Fibroblast of lung (primary cell): ENCODE results near the gene PALLD. TPM values are rescaled to one million over a fixed set of nuclear protein-coding genes. Genes with fewer than 3 reads are reported as not detected.

Experiments
- DNase-seq, 2 donors: peaks; one replicate each; pipeline versions ENCODE4 v3.0.0 to v3.0.0-alpha.2; 2010; ENCODE audit warnings: low read depth in 2 of 2
- H2AFZ ChIP-seq: 2 replicates; pipeline ENCODE4 v1.5.1; 2012; ENCODE audit warnings: low read length, control low read depth, inconsistent platforms
- H3K27ac ChIP-seq: 2 replicates; pipeline ENCODE4 v1.5.1; 2011; ENCODE audit warnings: low read length, control low read depth; ENCODE audit not compliant: insufficient read depth
- H3K27me3 ChIP-seq: 2 replicates; pipeline ENCODE4 v1.5.1; 2011; ENCODE audit warnings: mild to moderate bottlenecking, low read length; ENCODE audit not compliant: control insufficient read depth, insufficient read depth
- H3K36me3 ChIP-seq: 2 replicates; pipeline ENCODE4 v1.5.1; 2011; ENCODE audit warnings: low read length; ENCODE audit not compliant: control insufficient read depth, insufficient read depth
- H3K4me1 ChIP-seq: 2 replicates; pipeline ENCODE4 v1.5.1; 2011; ENCODE audit warnings: low read length; ENCODE audit not compliant: control insufficient read depth, insufficient read depth; ENCODE audit errors: extremely low read depth
- H3K4me2 ChIP-seq: 2 replicates; pipeline ENCODE4 v1.5.1; 2011; ENCODE audit warnings: low read length, control low read depth; ENCODE audit not compliant: insufficient read depth; ENCODE audit errors: extremely low read depth
- H3K4me3 ChIP-seq, 4 experiments: fragments of 200-600 bp in 1 of 4; sonication (generic) in 1 of 4; replicated peaks in 1 of 4; 2 replicates each; pipeline ENCODE4 v1.5.1; 2011 to 2016; ENCODE audit warnings: low read length in 4 of 4, low read depth in 3 of 4, mild to moderate bottlenecking in 3 of 4, control low read depth in 2 of 4, inconsistent platforms in 1 of 4, mixed read lengths in 1 of 4; ENCODE audit not compliant: insufficient read depth in 1 of 4; ENCODE audit errors: control extremely low read depth in 1 of 4
- H3K79me2 ChIP-seq: 2 replicates; pipeline ENCODE4 v1.5.1; 2012; ENCODE audit warnings: mild to moderate bottlenecking, low read length, inconsistent platforms; ENCODE audit not compliant: control insufficient read depth, insufficient read depth
- H3K9ac ChIP-seq: 2 replicates; pipeline ENCODE4 v1.5.1; 2011; ENCODE audit warnings: mild to moderate bottlenecking, low read length, control low read depth; ENCODE audit not compliant: insufficient read depth
- H3K9me3 ChIP-seq: 2 replicates; pipeline ENCODE4 v1.5.1; 2012; ENCODE audit warnings: low read depth, low read length; ENCODE audit not compliant: control insufficient read depth, insufficient read depth
- H4K20me1 ChIP-seq: 2 replicates; pipeline ENCODE4 v1.5.1; 2011; ENCODE audit warnings: low read length; ENCODE audit not compliant: control insufficient read depth, insufficient read depth; ENCODE audit errors: extremely low read depth
- EZH2 ChIP-seq: IDR thresholded peaks from 2 replicates; pipeline ENCODE4 v1.5.1; 2012; ENCODE audit warnings: low read length, control low read depth, mild to moderate bottlenecking; ENCODE audit errors: missing control alignments
- polyA plus RNA-seq, 2 donors: library from polyadenylated mRNA; depleted of rRNA in 1 of 2; stranded (reverse) in 1 of 2; unstranded in 1 of 2; fragments of >200 nt; gene quantifications; 2 replicates each; pipeline ENCODE4 v1.2.1, GENCODE V29; 2011 to 2012; ENCODE audit warnings: missing spikeins in 1 of 2
- total RNA-seq: library from RNA; depleted of rRNA; stranded (reverse); fragments of >200 nt; gene quantifications from 2 replicates; pipeline ENCODE4 v1.2.1, GENCODE V29; 2014
- TF ChIP-seq, protein P1 (sequence below), 2 donors: IDR thresholded peaks in 1 of 2; conservative IDR thresholded peaks in 1 of 2; 1 replicate in 1 of 2; 2 replicates in 1 of 2; pipeline ENCODE4 v1.5.1; 2011 to 2012; ENCODE audit warnings: low read length in 2 of 2, control low read depth in 1 of 2, inconsistent platforms in 1 of 2, low read depth in 1 of 2, mild to moderate bottlenecking in 1 of 2

PALLD gene
- total and polyA plus RNA-seq, 2 donors (not counting 1 experiment from before 2014, with no cell fraction given): 200 to 205 TPM

DNA sequence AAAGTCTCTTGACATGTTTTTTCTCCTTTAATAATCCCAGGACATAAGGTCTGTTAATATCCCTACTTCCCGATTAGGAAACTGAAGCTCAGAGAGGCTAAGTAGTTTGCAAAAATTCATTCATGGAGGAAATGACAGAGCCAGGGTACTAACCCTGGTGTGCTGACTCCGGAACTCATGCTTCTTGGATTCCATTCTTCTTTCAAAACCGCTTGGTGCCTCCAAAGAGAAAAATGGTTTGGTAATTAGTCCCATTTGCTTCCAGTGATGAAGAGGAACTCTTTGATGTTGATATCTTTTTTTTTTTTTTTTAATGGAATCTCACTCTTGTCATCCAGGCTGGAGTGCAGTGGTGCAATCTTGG is 146.9 kb downstream of the PALLD start:
- H4K20me1 ChIP-seq: no peaks in the 10 kb centered on the region
- H2AFZ ChIP-seq: no peak overlapping the region
- H3K4me1 ChIP-seq: no peaks in the 10 kb centered on the region
- H3K9me3 ChIP-seq: no peaks in the 10 kb centered on the region
- no peaks in the 10 kb centered on the region for H3K79me2 ChIP-seq
- no peak overlapping the region for H3K4me2 ChIP-seq
- H3K27ac ChIP-seq: no peak overlapping the region
- no peak overlapping the region for H3K4me3 ChIP-seq
- TF ChIP-seq, protein P1, sequence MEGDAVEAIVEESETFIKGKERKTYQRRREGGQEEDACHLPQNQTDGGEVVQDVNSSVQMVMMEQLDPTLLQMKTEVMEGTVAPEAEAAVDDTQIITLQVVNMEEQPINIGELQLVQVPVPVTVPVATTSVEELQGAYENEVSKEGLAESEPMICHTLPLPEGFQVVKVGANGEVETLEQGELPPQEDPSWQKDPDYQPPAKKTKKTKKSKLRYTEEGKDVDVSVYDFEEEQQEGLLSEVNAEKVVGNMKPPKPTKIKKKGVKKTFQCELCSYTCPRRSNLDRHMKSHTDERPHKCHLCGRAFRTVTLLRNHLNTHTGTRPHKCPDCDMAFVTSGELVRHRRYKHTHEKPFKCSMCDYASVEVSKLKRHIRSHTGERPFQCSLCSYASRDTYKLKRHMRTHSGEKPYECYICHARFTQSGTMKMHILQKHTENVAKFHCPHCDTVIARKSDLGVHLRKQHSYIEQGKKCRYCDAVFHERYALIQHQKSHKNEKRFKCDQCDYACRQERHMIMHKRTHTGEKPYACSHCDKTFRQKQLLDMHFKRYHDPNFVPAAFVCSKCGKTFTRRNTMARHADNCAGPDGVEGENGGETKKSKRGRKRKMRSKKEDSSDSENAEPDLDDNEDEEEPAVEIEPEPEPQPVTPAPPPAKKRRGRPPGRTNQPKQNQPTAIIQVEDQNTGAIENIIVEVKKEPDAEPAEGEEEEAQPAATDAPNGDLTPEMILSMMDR (conservative IDR thresholded peaks at IDR 0.05 in 1 of 2, IDR thresholded peaks at IDR 0.05 in 1 of 2; ENCODE audit: low read depth in 1 of 2, low read length in 2 of 2): no peak
- no peak for TF ChIP-seq EZH2
- no peaks in the 10 kb centered on the region for H3K27me3 ChIP-seq
- no peak for DNase-seq
- H3K36me3 ChIP-seq: no peaks in the 10 kb centered on the region
- H3K9ac ChIP-seq: no peak overlapping the region

DNA sequence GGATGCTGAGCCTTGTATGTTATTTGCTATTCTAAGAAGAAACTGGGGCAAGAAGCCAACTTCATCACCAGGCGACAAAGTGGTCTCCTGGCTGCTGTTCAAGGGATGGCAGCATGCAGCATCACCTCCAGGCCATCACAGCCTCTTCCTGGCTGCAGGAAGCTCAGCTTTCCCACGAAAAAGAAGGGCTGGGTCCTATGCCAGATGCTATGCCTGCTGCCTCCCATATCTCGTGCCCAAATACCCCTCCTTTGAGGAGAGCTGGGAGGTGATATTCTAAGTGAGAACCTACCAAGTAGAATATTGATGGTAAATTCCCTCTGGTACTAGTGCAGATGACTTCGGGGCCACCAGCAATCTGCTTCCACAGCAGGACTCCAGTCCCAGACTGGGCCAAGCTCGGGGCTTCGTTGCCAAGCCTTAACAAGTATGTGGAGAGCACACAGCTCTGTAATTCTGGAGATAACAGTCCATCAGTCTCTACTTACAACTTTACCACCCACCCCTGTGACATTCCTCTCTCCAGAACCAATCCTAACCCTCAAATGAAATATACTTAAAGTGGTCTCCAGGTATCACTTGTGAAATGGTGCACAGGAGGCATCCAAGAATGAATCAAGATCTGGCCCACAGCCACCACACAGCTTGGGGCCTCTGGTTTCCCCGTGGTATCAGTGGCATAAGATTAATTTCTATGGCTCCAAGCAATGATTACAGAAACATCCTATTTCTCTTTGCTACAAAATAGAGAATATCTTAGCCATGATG is 149.3 kb downstream of the PALLD start:
- no peaks in the 10 kb centered on the region for H4K20me1 ChIP-seq
- no peak overlapping the region for H3K27ac ChIP-seq
- no peaks in the 10 kb centered on the region for H3K79me2 ChIP-seq
- no peak overlapping the region for H3K4me3 ChIP-seq
- no peak for DNase-seq
- H3K4me2 ChIP-seq: no peak overlapping the region
- H3K36me3 ChIP-seq: no peaks in the 10 kb centered on the region
- H3K4me1 ChIP-seq: no peaks in the 10 kb centered on the region
- H2AFZ ChIP-seq: no peak overlapping the region
- no peak overlapping the region for H3K9ac ChIP-seq
- TF ChIP-seq EZH2: no peak
- TF ChIP-seq, protein P1 (conservative IDR thresholded peaks at IDR 0.05 in 1 of 2, IDR thresholded peaks at IDR 0.05 in 1 of 2; ENCODE audit: low read depth in 1 of 2, low read length in 2 of 2): no peak
- H3K9me3 ChIP-seq: no peaks in the 10 kb centered on the region
- no peaks in the 10 kb centered on the region for H3K27me3 ChIP-seq

DNA sequence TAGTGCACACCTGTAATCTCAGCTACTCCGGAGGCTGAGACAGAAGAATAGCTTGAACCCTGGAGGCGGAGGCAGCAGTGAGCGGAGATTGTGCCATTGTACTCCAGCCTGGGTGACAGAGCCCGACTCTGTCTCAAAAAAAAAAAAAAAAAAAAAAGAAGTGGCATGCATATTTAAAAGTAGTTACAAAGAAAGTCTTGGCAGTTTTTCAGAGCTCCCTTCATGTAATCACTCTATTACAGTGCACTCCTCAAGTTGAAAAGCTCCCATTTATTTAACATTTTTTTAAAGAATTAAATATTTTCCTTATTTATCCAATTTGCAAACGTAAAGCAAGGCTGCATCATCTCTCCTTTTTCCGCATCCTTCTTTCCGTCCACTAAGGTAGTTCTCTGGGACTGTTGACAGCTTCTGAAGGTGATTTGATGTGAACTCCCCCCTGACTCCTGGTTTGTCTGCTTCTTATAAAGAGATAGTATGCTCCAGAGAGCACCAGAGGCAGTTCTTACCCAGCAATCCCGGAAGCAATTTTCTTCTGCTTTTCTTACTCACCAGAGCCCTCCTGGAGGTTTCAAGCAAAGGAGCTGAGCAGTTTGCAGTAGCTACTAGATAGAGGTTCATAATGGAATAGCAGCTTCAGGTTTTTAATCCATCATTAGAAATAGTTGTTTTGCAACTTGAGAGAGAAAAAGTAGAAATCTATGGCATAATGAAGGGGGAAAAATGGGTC is 151.0 kb downstream of the PALLD start:
- TF ChIP-seq, protein P1 (conservative IDR thresholded peaks at IDR 0.05 in 1 of 2, IDR thresholded peaks at IDR 0.05 in 1 of 2; ENCODE audit: low read depth in 1 of 2, low read length in 2 of 2): no peak
- TF ChIP-seq EZH2: no peak
- Histone ChIP-seq H2AFZ (no peak overlapping the region), H3K9me3 (no peaks in the 10 kb centered on the region), H3K27me3 (no peaks in the 10 kb centered on the region), H4K20me1 (no peaks in the 10 kb centered on the region), H3K4me3 (no peak overlapping the region), H3K36me3 (no peaks in the 10 kb centered on the region), H3K9ac (no peak overlapping the region), H3K4me2 (no peak overlapping the region), H3K4me1 (no peaks in the 10 kb centered on the region), H3K27ac (no peak overlapping the region), H3K79me2 (no peaks in the 10 kb centered on the region)
- no peak for DNase-seq
